ENCODE data around the gene CAMTA1.

Gene CAMTA1

GRCh38 chr1:6967431-6968111 is 182.3 kb downstream of the CAMTA1 start:
- Histone ChIP-seq H4K20me1 (peaks cover 4% of the 10 kb centered on the region; the same call in 1 of the 2 replicates), H3K36me3 (no peaks in the 10 kb centered on the region), H3K4me3 (no peak overlapping the region), H3K27ac (0 out of 2 replicates have a peak overlapping the region, but pooled peaks have one; percentile 35), H3K4me1 (peaks cover 94% of the 10 kb centered on the region), H3K27me3 (no peaks in the 10 kb centered on the region), H3K9me3 (no peaks in the 10 kb centered on the region), H3K4me2 (peak overlapping the region; percentile 92), H3K9ac (peak overlapping the region; percentile 13; the same call in 1 of the 2 replicates)
- TF ChIP-seq Cebpa-rat (IDR thresholded peaks at IDR 0.05), result no peak

- Histone ChIP-seq H3K36me3 (no peaks in the 10 kb centered on the region), H3K9me3 (no peaks in the 10 kb centered on the region), H3K9ac (peak overlapping the region; percentile 13; the same call in 1 of the 2 replicates), H3K4me1 (peaks cover 99% of the 10 kb centered on the region), H3K4me3 (peak overlapping the region; percentile 34), H3K4me2 (peak overlapping the region; percentile 92), H4K20me1 (peaks cover 4% of the 10 kb centered on the region; the same call in 1 of the 2 replicates), H3K27me3 (no peaks in the 10 kb centered on the region), H3K27ac (no peak overlapping the region)
- TF ChIP-seq Cebpa-rat (IDR thresholded peaks at IDR 0.05), result no peak
Measured at GRCh38 chr1:6969106-6969505, 183.9 kb downstream of the CAMTA1 start.

GRCh38 chr1:6969762-6970161 is 184.5 kb downstream of the CAMTA1 start:
- Histone ChIP-seq H3K4me2 (peak overlapping the region; percentile 92), H3K9ac (no peak overlapping the region), H4K20me1 (peaks cover 4% of the 10 kb centered on the region; the same call in 1 of the 2 replicates), H3K36me3 (no peaks in the 10 kb centered on the region), H3K27ac (no peak overlapping the region), H3K4me1 (peaks cover 93% of the 10 kb centered on the region), H3K27me3 (no peaks in the 10 kb centered on the region), H3K9me3 (no peaks in the 10 kb centered on the region), H3K4me3 (no peak overlapping the region)
- TF ChIP-seq Cebpa-rat (IDR thresholded peaks at IDR 0.05), result no peak

GRCh38 chr1:6970221-6970620 is 185.0 kb downstream of the CAMTA1 start:
- no peak for TF ChIP-seq Cebpa-rat (IDR thresholded peaks at IDR 0.05)
- Histone ChIP-seq H3K4me2 (peak overlapping the region; percentile 92; the same call in 1 of the 2 replicates), H3K4me3 (no peak overlapping the region), H3K9me3 (no peaks in the 10 kb centered on the region), H3K27ac (no peak overlapping the region), H3K9ac (no peak overlapping the region), H4K20me1 (peaks cover 4% of the 10 kb centered on the region; the same call in 1 of the 2 replicates), H3K4me1 (peaks cover 88% of the 10 kb centered on the region), H3K36me3 (no peaks in the 10 kb centered on the region), H3K27me3 (no peaks in the 10 kb centered on the region)

- H3K9ac ChIP-seq, result no peak overlapping the region
- peaks cover 5% of the 10 kb centered on the region for H3K9me3 ChIP-seq
- peak overlapping the region; percentile 16; the same call in 1 of the 2 replicates for H3K4me2 ChIP-seq
- peaks cover 4% of the 10 kb centered on the region; the same call in 1 of the 2 replicates for H4K20me1 ChIP-seq
- H3K27me3 ChIP-seq, result peaks cover 3% of the 10 kb centered on the region; the same call in 1 of the 2 replicates
- no peak overlapping the region for H3K27ac ChIP-seq
- H3K4me3 ChIP-seq, result no peak overlapping the region
- TF ChIP-seq Cebpa-rat (IDR thresholded peaks at IDR 0.05), result no peak
- no peaks in the 10 kb centered on the region for H3K36me3 ChIP-seq
- H3K4me1 ChIP-seq, result peaks cover 80% of the 10 kb centered on the region
Measured at GRCh38 chr1:6971048-6971447, 185.8 kb downstream of the CAMTA1 start.

- no peak for TF ChIP-seq Cebpa-rat (IDR thresholded peaks at IDR 0.05)
- Histone ChIP-seq H3K9me3 (peaks cover 12% of the 10 kb centered on the region), H4K20me1 (peaks cover 4% of the 10 kb centered on the region; the same call in 1 of the 2 replicates), H3K36me3 (no peaks in the 10 kb centered on the region), H3K27me3 (peaks cover 3% of the 10 kb centered on the region; the same call in 1 of the 2 replicates), H3K9ac (no peak overlapping the region), H3K27ac (no peak overlapping the region), H3K4me3 (no peak overlapping the region), H3K4me1 (peaks cover 73% of the 10 kb centered on the region), H3K4me2 (peak overlapping the region; percentile 43)
Measured at GRCh38 chr1:6971699-6972098, 186.4 kb downstream of the CAMTA1 start.

GRCh38 chr1:6972399-6972798 is 187.1 kb downstream of the CAMTA1 start:
- Histone ChIP-seq H3K9me3 (peaks cover 19% of the 10 kb centered on the region), H3K4me3 (no peak overlapping the region), H3K36me3 (no peaks in the 10 kb centered on the region), H3K9ac (no peak overlapping the region), H3K27ac (no peak overlapping the region), H4K20me1 (peaks cover 4% of the 10 kb centered on the region; the same call in 1 of the 2 replicates), H3K4me1 (peaks cover 66% of the 10 kb centered on the region), H3K4me2 (peak overlapping the region; percentile 43), H3K27me3 (peaks cover 3% of the 10 kb centered on the region; the same call in 1 of the 2 replicates)
- no peak for TF ChIP-seq Cebpa-rat (IDR thresholded peaks at IDR 0.05)

GRCh38 chr1:6975331-6976043 is 190.2 kb downstream of the CAMTA1 start:
- Histone ChIP-seq H3K36me3 (no peaks in the 10 kb centered on the region), H3K9me3 (peaks cover 32% of the 10 kb centered on the region), H3K4me2 (no peak overlapping the region), H3K27ac (no peak overlapping the region), H4K20me1 (no peaks in the 10 kb centered on the region), H3K4me3 (no peak overlapping the region), H3K4me1 (peaks cover 35% of the 10 kb centered on the region), H3K9ac (no peak overlapping the region), H3K27me3 (peaks cover 3% of the 10 kb centered on the region; the same call in 1 of the 2 replicates)
- TF ChIP-seq Cebpa-rat (IDR thresholded peaks at IDR 0.05), result no peak

- Histone ChIP-seq H3K27me3 (peaks cover 3% of the 10 kb centered on the region; the same call in 1 of the 2 replicates), H3K9me3 (peaks cover 37% of the 10 kb centered on the region), H4K20me1 (no peaks in the 10 kb centered on the region), H3K4me3 (no peak overlapping the region), H3K4me2 (no peak overlapping the region), H3K36me3 (no peaks in the 10 kb centered on the region), H3K27ac (no peak overlapping the region), H3K9ac (no peak overlapping the region), H3K4me1 (peaks cover 30% of the 10 kb centered on the region)
- no peak for TF ChIP-seq Cebpa-rat (IDR thresholded peaks at IDR 0.05)
Measured at GRCh38 chr1:6976044-6976375, 190.8 kb downstream of the CAMTA1 start.
